Body of pancreas (tissue), 4 donors: Measurements from ENCODE around the gene TACR1. TPM values are rescaled to one million over a fixed set of nuclear protein-coding genes. Genes with fewer than 3 reads are reported as not detected.

Experiments
- ATAC-seq: fragments of 150-250 bp; one replicate; pipeline ENCODE4 v1.9.1; 2016
- DNase-seq, 4 donors: peaks; one replicate each; pipeline ENCODE4 v3.0.0-alpha.2; 2019
- H3K27ac ChIP-seq, 4 donors: fragments of 200-600 bp; sonication (generic); 1 replicate in 3 of 4; 2 replicates in 1 of 4; pipeline versions ENCODE4 v1.5.1 to v1.6.1; 2016 to 2019; ENCODE audit warnings: mild to moderate bottlenecking in 1 of 4, mixed read lengths in 1 of 4, moderate library complexity in 1 of 4
- H3K27me3 ChIP-seq, 2 donors: fragments of 200-600 bp; sonication (generic); one replicate each; pipeline ENCODE4 v1.6.0; 2016; ENCODE audit warnings: mild to moderate bottlenecking in 1 of 2
- H3K36me3 ChIP-seq, 2 donors: fragments of 200-600 bp; sonication (generic); replicated peaks in 1 of 2; 2 replicates each; pipeline ENCODE4 v1.5.1; 2016; ENCODE audit warnings: low read depth in 2 of 2; ENCODE audit not compliant: insufficient read depth in 1 of 2
- H3K4me1 ChIP-seq: fragments of 200-600 bp; sonication (generic); one replicate; pipeline ENCODE4 v1.6.0; 2016
- H3K4me3 ChIP-seq, 2 donors: fragments of 200-600 bp; sonication (generic); 1 replicate in 1 of 2; 2 replicates in 1 of 2; pipeline ENCODE4 v1.5.1; 2016 to 2019
- H3K9me3 ChIP-seq, 3 donors: fragments of 200-600 bp; sonication (generic); 1 replicate in 2 of 3; 2 replicates in 1 of 3; pipeline ENCODE4 v1.5.1; 2016
- POLR2A ChIP-seq, 3 donors: fragments of 450-650 bp; IDR thresholded peaks; one replicate each; pipeline ENCODE4 v1.6.1; 2016; ENCODE audit warnings: antibody characterized with exemption in 3 of 3, mild to moderate bottlenecking in 2 of 3
- WGBS, 2 donors: methylation state at CpG; one replicate each; pipeline ENCODE4 v1.1.5; 2017; 5-methylcytosine and 5-hydroxymethylcytosine counted together
- intact Hi-C: fragments of 100-400 bp; cut with DNase I; formaldehyde crosslinking; loops from one replicate; pipeline ENCODE4 v1.15.1; 2023
- total RNA-seq, 2 donors: library from RNA; depleted of rRNA; stranded (reverse); fragments of >200 nt; gene quantifications; one replicate each; pipeline ENCODE4 v1.1.0, GENCODE V29; 2016
- TF ChIP-seq, protein P1 (sequence below), 7 experiments: fragments of 450-650 bp in 4 of 7; fragments of 200-600 bp in 3 of 7; sonication (generic) in 3 of 7; IDR thresholded peaks; one replicate each; pipeline ENCODE4 v1.5.1; 2016 to 2019; ENCODE audit warnings: antibody characterized with exemption in 7 of 7

The TACR1 gene
- total RNA-seq, 2 donors from 2014 or later: 0.52 TPM; not detected in 1

DNA sequence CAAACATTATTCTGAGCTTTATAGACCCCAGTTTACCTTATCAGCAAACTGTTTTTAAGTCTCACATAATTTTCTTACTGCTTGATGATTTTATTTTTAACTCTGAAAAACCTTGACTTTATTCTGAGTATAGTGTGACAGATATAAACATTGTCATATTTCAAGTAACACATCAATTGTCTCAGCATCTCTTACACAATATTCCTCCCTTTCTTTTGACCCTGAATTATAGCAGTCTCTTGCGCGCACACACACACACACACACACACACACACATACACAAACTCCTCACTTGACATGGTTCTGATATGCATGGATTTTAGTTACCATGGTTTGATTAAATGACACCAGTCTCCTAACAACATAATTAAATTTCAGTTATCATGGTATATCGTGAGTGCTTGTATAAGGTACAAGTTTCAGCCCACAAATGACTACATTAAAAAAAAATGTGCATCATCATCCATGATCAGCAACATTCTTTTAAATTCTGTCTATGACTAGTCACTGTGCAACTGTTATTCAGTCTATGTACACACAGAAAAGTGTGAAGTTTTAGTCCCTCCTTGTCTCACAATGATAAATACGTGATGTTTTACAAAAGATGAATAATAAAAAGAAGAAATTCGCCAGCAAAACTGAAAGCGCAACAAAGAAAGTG lies 39.5 kb upstream of the TACR1 start:
- DNase-seq (no peak), ATAC-seq (no peak)
- Histone ChIP-seq H3K36me3 (no peaks in the 10 kb centered on the region), H3K27ac (no peak overlapping the region), H3K27me3 (no peaks in the 10 kb centered on the region), H3K4me3 (no peak overlapping the region), H3K4me1 (no peaks in the 10 kb centered on the region), H3K9me3 (no peaks in the 10 kb centered on the region)
- no peak for TF ChIP-seq POLR2A (IDR thresholded peaks at IDR 0.05)
- TF ChIP-seq, protein P1, sequence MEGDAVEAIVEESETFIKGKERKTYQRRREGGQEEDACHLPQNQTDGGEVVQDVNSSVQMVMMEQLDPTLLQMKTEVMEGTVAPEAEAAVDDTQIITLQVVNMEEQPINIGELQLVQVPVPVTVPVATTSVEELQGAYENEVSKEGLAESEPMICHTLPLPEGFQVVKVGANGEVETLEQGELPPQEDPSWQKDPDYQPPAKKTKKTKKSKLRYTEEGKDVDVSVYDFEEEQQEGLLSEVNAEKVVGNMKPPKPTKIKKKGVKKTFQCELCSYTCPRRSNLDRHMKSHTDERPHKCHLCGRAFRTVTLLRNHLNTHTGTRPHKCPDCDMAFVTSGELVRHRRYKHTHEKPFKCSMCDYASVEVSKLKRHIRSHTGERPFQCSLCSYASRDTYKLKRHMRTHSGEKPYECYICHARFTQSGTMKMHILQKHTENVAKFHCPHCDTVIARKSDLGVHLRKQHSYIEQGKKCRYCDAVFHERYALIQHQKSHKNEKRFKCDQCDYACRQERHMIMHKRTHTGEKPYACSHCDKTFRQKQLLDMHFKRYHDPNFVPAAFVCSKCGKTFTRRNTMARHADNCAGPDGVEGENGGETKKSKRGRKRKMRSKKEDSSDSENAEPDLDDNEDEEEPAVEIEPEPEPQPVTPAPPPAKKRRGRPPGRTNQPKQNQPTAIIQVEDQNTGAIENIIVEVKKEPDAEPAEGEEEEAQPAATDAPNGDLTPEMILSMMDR (IDR thresholded peaks at IDR 0.05): no peak
- intact Hi-C loops: no loop called here
- whole genome bisulfite sequencing, 2 donors: 60% methylated on average over 6 of the region's 6 CpGs

DNA sequence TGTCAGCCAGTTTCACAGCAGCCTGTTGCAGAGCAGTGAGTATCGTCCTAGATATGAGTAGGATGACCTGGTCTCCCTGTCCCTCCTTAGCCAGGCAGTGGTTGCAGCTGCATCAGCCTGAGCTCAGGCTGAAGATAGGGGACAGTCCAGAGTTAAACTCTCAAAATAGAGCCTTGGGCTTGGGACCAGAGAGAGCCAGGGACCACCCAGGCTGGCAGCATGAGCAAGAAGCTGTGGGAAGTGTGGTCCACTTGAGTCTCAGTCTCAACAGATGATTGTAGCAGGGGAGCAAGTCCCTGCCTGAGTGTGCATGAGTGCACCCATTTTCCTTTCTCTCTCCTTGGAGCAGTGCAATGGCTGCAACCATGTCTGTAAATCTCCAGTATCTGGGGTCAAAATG lies 38.0 kb upstream of the TACR1 start:
- ATAC-seq: no peak
- Histone ChIP-seq H3K27me3 (no peaks in the 10 kb centered on the region), H3K27ac (no peak overlapping the region), H3K9me3 (no peaks in the 10 kb centered on the region), H3K36me3 (no peaks in the 10 kb centered on the region), H3K4me1 (no peaks in the 10 kb centered on the region), H3K4me3 (no peak overlapping the region)
- TF ChIP-seq, protein P1 (IDR thresholded peaks at IDR 0.05): no peak
- no peak for TF ChIP-seq POLR2A (IDR thresholded peaks at IDR 0.05)
- intact Hi-C loops: no loop called here
- 77% methylated on average over 1 of the region's 1 CpG; no CpG with 5 or more reads in 1 of the 2 donors for WGBS, 2 donors
- DNase-seq: no peak

DNA sequence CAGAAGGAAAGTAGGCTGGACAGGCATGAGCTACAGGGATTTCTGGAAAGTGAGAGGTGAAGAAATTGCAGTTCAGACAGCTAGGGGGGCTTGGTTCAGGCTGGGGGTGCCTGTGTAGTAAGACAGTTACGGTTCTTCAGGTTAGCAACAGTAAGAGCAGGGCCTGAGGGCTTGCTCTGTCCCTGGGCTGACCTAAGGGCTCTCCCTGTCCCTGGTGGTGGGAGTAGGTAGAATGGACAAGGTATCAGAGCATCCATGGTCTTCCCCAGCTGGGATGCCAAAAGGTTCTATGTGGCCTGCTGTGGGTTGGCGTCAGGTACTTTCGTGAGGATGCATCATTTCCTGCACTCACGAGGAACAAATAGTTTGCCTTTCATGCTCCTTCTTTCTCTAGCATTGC lies 34.6 kb upstream of the TACR1 start:
- no peak for ATAC-seq
- H3K9me3 ChIP-seq: no peaks in the 10 kb centered on the region
- no peaks in the 10 kb centered on the region for H3K4me1 ChIP-seq
- WGBS, 2 donors: 86 to 87% methylated on average over 4 of the region's 4 CpGs
- no peak overlapping the region for H3K4me3 ChIP-seq
- DNase-seq: no peak
- no peak overlapping the region for H3K27ac ChIP-seq
- intact Hi-C loops: no loop called here
- H3K27me3 ChIP-seq: no peaks in the 10 kb centered on the region
- TF ChIP-seq, protein P1 (IDR thresholded peaks at IDR 0.05): no peak
- no peak for TF ChIP-seq POLR2A (IDR thresholded peaks at IDR 0.05)
- no peaks in the 10 kb centered on the region for H3K36me3 ChIP-seq

DNA sequence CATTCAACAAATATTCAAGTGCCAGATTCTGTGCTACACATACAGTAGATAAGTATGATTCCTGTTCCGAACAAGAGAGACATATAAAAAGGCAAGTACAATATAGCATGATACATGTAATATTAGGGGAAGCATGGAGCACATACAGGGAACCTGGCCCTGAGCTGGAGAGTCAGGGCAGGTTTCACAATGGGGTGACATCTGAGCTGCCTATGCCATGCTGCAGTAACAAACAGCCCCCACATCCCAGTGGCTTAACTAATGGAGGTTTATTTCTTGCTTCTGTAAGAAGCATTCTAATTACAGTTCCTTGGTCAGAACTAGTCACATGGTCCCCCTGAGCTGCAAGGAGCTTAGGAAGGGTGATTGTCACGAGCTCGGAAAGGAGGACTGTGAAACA lies 27.3 kb upstream of the TACR1 start:
- Histone ChIP-seq H3K27me3 (no peaks in the 10 kb centered on the region), H3K4me3 (no peak overlapping the region), H3K27ac (no peak overlapping the region), H3K4me1 (no peaks in the 10 kb centered on the region), H3K36me3 (no peaks in the 10 kb centered on the region), H3K9me3 (no peaks in the 10 kb centered on the region)
- no peak for ATAC-seq
- intact Hi-C loops: no loop called here
- 76 to 77% methylated on average over 3 of the region's 3 CpGs for WGBS, 2 donors
- DNase-seq: no peak
- no peak for TF ChIP-seq POLR2A (IDR thresholded peaks at IDR 0.05)
- TF ChIP-seq, protein P1 (IDR thresholded peaks at IDR 0.05): no peak

DNA sequence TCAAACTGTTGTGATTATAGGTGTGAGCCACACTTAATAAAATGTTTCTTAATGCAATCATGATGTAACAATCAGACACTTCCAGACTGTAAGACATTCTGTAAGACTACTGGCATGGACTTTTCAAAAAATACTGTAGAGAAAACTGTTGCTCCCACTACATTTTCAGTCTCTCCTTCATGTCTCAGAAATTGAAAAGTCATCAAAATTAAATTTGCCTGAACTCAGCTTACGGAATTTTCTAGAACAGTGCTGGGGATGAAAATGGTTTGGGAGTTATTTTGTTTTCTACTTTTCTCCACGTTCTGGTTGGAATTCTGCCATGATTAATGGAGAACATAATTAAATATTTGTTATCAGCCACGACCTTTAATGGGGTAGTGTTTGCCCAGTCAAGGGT lies 26.8 kb upstream of the TACR1 start:
- Histone ChIP-seq H3K36me3 (no peaks in the 10 kb centered on the region), H3K27ac (no peak overlapping the region), H3K27me3 (no peaks in the 10 kb centered on the region), H3K4me3 (no peak overlapping the region), H3K9me3 (no peaks in the 10 kb centered on the region), H3K4me1 (no peaks in the 10 kb centered on the region)
- TF ChIP-seq, protein P1 (IDR thresholded peaks at IDR 0.05): no peak
- TF ChIP-seq POLR2A (IDR thresholded peaks at IDR 0.05): no peak
- ATAC-seq: no peak
- WGBS, 2 donors: 30 to 34% methylated on average over 3 of the region's 3 CpGs
- intact Hi-C loops: no loop called here
- no peak for DNase-seq
